BJ (cell line): ENCODE measurements around the gene SYNGAP1. TPM values are rescaled to one million over a fixed set of nuclear protein-coding genes. Genes with fewer than 3 reads are reported as not detected.

Source experiments
- CTCF ChIA-PET: fragments of 350-600 bp; formaldehyde crosslinking; extraction: SDS; loops from one replicate; lab custom pipeline; 2021; ENCODE audit warnings: antibody characterized with exemption, inconsistent platforms; lab: Yijun Ruan, JAX
- POLR2A ChIA-PET: fragments of 300-600 bp; sonication (Branson Sonifier 250); formaldehyde crosslinking; extraction: SDS; loops from one replicate; lab custom pipeline; 2021; ENCODE audit warnings: antibody characterized with exemption; lab: Charles Lee
- DNase-seq: peaks from one replicate; pipeline ENCODE4 v3.0.0-alpha.2; 2011; ENCODE audit warnings: low read depth
- H3K27me3 ChIP-seq: 2 replicates; pipeline ENCODE4 v1.6.0; 2011; ENCODE audit warnings: low read length; ENCODE audit not compliant: control insufficient read depth, insufficient read depth
- H3K36me3 ChIP-seq: 2 replicates; pipeline ENCODE4 v1.5.1; 2011; ENCODE audit warnings: low read length; ENCODE audit not compliant: control insufficient read depth, insufficient read depth
- H3K4me3 ChIP-seq: 2 replicates; pipeline ENCODE4 v1.5.1; 2011; ENCODE audit warnings: low read depth, mild to moderate bottlenecking, control low read depth, low read length
- polyA plus RNA-seq: library from polyadenylated mRNA; depleted of rRNA; stranded (reverse); fragments of >200 nt; gene quantifications from 2 replicates; pipeline ENCODE4 v1.2.3, GENCODE V29; 2011
- TF ChIP-seq, protein P1 (sequence below): IDR thresholded peaks from 2 replicates; pipeline ENCODE4 v1.5.1; 2011; ENCODE audit warnings: low read depth, mild to moderate bottlenecking, control low read depth, inconsistent platforms, low read length, moderate library complexity; ENCODE audit not compliant: insufficient read depth

SYNGAP1 gene
- polyA plus RNA-seq, 1 experiment: 5.7 TPM

DNA sequence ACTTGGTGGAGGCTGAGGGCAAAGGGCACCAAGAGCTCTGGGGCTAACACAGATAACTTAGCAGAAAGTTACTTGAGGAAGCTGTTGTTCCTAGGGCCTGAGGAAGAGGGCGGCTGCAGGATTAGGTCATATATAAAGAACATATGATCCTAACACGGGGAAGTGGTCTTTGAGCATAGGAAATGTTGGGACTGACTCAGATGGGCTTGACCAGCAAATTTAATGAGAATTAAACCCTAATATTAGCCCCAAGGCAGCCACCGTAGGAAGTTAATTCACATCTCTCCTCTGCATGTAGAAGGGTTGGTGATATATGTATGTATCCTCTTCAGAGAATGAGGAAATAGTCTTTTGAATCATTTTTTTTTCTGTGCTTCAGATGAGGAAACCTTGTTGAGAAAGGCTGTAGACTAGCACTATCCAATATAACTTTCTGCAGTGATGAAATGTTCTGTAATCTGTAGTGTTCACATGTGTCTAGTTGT, 25.3 kb downstream of the SYNGAP1 start:
- TF ChIP-seq, protein P1, sequence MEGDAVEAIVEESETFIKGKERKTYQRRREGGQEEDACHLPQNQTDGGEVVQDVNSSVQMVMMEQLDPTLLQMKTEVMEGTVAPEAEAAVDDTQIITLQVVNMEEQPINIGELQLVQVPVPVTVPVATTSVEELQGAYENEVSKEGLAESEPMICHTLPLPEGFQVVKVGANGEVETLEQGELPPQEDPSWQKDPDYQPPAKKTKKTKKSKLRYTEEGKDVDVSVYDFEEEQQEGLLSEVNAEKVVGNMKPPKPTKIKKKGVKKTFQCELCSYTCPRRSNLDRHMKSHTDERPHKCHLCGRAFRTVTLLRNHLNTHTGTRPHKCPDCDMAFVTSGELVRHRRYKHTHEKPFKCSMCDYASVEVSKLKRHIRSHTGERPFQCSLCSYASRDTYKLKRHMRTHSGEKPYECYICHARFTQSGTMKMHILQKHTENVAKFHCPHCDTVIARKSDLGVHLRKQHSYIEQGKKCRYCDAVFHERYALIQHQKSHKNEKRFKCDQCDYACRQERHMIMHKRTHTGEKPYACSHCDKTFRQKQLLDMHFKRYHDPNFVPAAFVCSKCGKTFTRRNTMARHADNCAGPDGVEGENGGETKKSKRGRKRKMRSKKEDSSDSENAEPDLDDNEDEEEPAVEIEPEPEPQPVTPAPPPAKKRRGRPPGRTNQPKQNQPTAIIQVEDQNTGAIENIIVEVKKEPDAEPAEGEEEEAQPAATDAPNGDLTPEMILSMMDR: no peak
- H3K4me3 ChIP-seq: no peak overlapping the region
- H3K27me3 ChIP-seq: no peaks in the 10 kb centered on the region
- H3K36me3 ChIP-seq: peaks cover 47% of the 10 kb centered on the region
- no peak for DNase-seq
- CTCF ChIA-PET: no interaction called here
- POLR2A ChIA-PET: no interaction called here

DNA sequence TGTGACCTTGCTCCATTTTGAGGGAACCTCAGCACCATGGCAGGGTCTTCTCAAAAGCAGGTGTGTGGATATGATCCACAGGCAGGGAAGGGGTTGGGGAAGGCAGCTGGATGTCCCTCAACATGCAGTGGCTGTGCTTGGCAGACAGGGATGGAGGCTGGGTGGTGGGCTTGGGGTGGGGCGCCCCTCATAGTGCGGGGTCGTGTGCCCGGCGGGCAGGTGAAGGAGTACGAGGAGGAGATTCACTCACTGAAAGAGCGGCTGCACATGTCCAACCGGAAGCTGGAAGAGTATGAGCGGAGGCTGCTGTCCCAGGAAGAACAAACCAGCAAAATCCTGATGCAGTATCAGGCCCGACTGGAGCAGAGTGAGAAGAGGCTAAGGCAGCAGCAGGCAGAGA, 26.5 kb downstream of the SYNGAP1 start:
- TF ChIP-seq, protein P1: no peak
- ChIA-PET CTCF (no interaction called here), POLR2A (no interaction called here)
- Histone ChIP-seq H3K27me3 (no peaks in the 10 kb centered on the region), H3K4me3 (no peak overlapping the region), H3K36me3 (peaks cover 42% of the 10 kb centered on the region)
- DNase-seq: no peak

DNA sequence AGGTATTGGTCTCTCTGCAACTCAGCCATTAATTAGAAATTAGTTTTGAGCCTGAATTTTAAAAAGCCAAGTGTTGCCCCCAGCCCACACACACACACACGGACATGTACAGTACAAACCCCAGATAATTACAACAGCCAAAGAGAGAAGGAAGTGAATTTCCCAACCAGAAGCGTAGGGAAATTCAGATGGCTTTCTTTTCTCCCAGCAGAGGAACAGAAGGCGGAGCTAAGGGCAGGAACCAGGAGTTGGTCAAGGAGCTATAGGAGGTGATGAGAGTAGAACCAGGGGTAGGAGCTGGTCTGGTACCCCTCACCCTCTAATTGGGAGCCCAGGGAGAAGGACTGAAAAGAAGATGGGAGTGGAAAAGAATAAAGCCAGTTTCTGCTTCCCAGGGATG, 30.6 kb downstream of the SYNGAP1 start:
- CTCF ChIA-PET: interaction anchor here (1.5 kb wide), 1 partner anchor 12 kb away, joined by 3 read pairs; no protein-coding TSS in a partner anchor
- DNase-seq: no peak
- POLR2A ChIA-PET: no interaction called here

DNA sequence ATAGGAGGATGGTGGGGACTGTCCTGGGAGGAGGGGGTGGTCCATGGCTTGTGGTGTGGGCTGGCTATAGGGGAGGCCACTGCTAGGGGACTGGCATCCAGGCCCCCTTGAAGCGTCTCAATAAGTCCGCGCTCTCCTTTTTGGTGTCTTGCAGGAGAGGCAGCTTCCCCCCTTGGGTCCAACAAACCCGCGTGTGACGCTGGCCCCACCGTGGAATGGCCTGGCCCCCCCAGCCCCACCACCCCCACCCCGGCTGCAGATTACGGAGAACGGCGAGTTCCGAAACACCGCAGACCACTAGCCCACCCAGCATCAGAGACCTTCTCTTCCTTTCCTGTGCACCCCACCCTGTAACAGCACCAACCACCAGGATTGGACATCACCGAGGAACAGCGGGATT, 31.7 kb downstream of the SYNGAP1 start:
- TF ChIP-seq, protein P1: no peak
- H3K36me3 ChIP-seq: peaks cover 20% of the 10 kb centered on the region
- POLR2A ChIA-PET: no interaction called here
- CTCF ChIA-PET: no interaction called here
- no peak overlapping the region for H3K4me3 ChIP-seq
- no peak for DNase-seq
- H3K27me3 ChIP-seq: no peaks in the 10 kb centered on the region

More for the DNA sequence above, 30.6 kb downstream of the SYNGAP1 start:
- peaks cover 24% of the 10 kb centered on the region for H3K36me3 ChIP-seq
- no peak overlapping the region for H3K4me3 ChIP-seq
- TF ChIP-seq, protein P1: no peak
- H3K27me3 ChIP-seq: no peaks in the 10 kb centered on the region

DNA sequence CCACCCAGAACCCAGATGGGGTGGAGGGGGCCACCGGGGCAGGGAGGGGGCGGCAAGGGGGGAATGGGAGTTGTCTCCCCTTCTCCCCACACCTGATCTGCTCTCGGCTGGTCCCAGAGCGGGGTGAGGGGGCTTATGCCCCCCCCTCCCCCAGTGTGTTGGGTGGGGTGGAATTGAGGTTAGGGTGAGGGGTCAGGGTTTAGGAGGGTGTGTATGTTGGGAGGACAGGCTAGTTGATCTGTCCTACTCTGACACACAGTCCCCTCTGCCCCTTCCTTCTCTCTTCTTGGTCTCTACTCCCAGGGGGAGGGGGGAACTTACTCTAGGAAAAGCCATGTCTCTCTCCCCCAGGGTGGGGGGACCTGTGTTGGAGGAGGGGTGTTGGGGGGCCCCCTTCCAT, 32.6 kb downstream of the SYNGAP1 start:
- CTCF ChIA-PET: no interaction called here
- Histone ChIP-seq H3K36me3 (peaks cover 15% of the 10 kb centered on the region), H3K4me3 (no peak overlapping the region), H3K27me3 (no peaks in the 10 kb centered on the region)
- POLR2A ChIA-PET: no interaction called here
- no peak for DNase-seq
- TF ChIP-seq, protein P1: no peak
